Measurements from ENCODE around the gene TBPL1.
"Not testable (repeated sequence)": the region's sequence is repeated elsewhere in the genome, so short reads cannot be mapped to it uniquely, and the experiment has no call there.

Gene TBPL1

DNA sequence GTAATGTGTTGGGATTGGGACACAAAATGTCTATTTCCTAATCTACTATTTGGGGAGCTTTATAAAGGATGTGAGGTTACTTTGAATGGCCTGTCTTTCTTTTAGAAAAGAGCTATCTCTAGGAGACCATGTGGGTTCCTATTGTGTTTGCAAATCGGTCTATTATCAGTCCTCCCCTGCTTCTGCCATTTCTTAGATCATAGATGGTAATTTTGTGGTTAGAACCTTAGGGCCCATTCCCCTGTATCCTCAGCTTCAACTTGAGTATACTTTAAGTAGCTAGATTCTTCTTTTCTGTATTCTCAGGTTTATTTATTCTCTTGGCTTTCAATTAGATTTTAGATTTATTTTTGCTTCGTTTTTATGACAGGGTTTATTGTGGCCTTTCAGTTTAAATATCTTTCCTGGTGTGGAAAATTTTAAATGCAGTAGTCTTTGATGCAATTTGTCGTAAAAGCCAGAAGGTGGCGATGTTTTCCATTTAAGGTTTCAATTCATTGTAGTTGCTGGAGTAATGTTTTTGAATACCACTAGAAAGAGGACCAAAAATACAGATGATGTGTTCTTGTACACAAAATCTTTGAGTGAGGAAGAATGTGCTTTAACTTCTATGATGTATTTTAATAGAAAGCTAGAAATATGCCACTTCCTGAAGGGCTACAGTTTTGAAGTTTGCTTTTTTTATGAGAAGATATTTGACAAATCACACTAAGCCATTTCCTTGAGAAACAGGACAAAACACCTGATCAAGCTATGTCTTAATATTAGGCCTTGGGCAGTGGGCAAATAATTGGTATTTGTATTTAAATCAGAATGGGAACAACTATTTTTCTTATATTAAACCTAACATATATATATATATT is 20.3 kb downstream of the TBPL1 start:
- no peak for TF ChIP-seq OSR1 (CRISPR knock-in tag; IDR thresholded peaks at IDR 0.05)
- TF ChIP-seq ZFP30 (CRISPR knock-in tag; IDR thresholded peaks at IDR 0.05), result peak; percentile 68
- ATAC-seq, result peak; percentile 62; the same call in 1 of the 3 replicates

DNA sequence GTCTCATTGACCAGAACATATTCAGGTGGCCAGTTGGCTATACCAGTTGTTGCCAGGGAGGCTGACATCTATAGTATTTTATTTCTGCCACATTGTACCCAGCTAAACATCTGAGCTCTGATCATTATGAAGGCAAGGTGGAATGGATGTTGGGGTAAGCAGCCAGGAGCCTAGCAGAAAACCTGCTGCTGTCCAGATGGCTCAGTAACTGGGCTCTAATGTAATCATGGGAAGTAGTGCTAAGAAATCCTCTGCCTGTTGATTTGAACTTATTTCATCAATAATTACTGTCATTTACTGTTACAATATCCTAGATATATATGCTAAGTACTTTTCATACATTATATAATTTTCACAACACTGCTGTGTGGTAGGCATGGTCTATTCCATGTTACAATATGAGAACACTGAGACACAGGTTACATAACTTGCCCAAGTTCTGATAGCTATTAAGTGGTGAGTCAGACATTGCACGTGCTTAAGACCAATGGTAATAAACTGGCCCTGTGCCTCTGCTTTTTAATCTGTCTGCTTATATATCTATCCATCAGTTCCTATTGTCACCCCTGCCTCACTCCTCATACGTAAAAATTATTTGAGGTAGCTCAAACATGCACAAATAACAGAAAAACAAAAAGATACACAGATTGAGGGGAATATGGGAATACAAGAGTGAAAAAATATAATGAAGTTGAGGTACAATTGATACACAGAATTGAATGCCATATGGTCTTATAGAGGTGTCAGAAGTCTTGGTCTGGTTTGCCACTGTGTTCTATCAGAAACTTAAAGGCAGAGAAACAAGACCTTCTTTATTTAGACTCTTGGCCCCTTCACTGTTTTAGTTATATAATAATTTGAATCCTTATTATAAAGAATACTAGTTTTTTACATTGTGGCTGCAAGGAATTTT is 25.2 kb downstream of the TBPL1 start:
- TF ChIP-seq TCF4 (CRISPR knock-in tag; IDR thresholded peaks at IDR 0.05; ENCODE audit: borderline replicate concordance), result peak; percentile 69; the same call in 1 of the 2 replicates
- TF ChIP-seq, protein P1, sequence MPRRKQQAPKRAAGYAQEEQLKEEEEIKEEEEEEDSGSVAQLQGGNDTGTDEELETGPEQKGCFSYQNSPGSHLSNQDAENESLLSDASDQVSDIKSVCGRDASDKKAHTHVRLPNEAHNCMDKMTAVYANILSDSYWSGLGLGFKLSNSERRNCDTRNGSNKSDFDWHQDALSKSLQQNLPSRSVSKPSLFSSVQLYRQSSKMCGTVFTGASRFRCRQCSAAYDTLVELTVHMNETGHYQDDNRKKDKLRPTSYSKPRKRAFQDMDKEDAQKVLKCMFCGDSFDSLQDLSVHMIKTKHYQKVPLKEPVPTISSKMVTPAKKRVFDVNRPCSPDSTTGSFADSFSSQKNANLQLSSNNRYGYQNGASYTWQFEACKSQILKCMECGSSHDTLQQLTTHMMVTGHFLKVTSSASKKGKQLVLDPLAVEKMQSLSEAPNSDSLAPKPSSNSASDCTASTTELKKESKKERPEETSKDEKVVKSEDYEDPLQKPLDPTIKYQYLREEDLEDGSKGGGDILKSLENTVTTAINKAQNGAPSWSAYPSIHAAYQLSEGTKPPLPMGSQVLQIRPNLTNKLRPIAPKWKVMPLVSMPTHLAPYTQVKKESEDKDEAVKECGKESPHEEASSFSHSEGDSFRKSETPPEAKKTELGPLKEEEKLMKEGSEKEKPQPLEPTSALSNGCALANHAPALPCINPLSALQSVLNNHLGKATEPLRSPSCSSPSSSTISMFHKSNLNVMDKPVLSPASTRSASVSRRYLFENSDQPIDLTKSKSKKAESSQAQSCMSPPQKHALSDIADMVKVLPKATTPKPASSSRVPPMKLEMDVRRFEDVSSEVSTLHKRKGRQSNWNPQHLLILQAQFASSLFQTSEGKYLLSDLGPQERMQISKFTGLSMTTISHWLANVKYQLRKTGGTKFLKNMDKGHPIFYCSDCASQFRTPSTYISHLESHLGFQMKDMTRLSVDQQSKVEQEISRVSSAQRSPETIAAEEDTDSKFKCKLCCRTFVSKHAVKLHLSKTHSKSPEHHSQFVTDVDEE (CRISPR knock-in tag; IDR thresholded peaks at IDR 0.05), result 0 out of 2 replicates have a peak, but pooled peaks have one; percentile 19
- TF ChIP-seq ISL1 (CRISPR knock-in tag; IDR thresholded peaks at IDR 0.05), result 0 out of 2 replicates have a peak, but pooled peaks have one; percentile 35
- TF ChIP-seq ZFP30 (CRISPR knock-in tag; IDR thresholded peaks at IDR 0.05), result no peak
- TF ChIP-seq ZNF8 (CRISPR knock-in tag; IDR thresholded peaks at IDR 0.05), result no peak
- TF ChIP-seq PPARA (CRISPR knock-in tag; IDR thresholded peaks at IDR 0.05; ENCODE audit: borderline replicate concordance), result no peak
- no peak for TF ChIP-seq SNAI2 (CRISPR knock-in tag; IDR thresholded peaks at IDR 0.05)
- TF ChIP-seq ARNTL (CRISPR knock-in tag; IDR thresholded peaks at IDR 0.05; ENCODE audit: borderline replicate concordance, low read depth), result no peak
- TF ChIP-seq, protein P2, sequence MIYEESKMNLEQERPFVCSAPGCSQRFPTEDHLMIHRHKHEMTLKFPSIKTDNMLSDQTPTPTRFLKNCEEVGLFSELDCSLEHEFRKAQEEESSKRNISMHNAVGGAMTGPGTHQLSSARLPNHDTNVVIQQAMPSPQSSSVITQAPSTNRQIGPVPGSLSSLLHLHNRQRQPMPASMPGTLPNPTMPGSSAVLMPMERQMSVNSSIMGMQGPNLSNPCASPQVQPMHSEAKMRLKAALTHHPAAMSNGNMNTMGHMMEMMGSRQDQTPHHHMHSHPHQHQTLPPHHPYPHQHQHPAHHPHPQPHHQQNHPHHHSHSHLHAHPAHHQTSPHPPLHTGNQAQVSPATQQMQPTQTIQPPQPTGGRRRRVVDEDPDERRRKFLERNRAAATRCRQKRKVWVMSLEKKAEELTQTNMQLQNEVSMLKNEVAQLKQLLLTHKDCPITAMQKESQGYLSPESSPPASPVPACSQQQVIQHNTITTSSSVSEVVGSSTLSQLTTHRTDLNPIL (CRISPR knock-in tag; IDR thresholded peaks at IDR 0.05; ENCODE audit: low read depth), result 0 out of 2 replicates have a peak, but pooled peaks have one; percentile 27
- peak; percentile 91 for ATAC-seq

DNA sequence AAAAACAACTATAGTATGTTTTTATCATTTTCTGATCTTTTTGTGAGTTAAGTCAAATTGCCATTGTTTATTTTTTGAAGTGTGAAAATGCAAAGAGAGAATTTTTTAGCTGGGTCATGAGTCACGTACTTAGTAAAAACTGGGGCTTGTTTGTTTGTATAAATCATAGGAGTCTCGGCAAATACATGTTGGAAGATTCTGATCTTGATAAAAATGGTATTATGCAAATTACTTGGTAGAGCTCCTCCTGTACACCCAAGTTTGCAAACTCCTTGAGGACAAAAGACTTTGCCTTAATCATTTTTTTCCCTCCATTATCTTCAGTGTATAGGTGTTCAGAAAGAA is 25.8 kb downstream of the TBPL1 start:
- ATAC-seq, result no peak
- TF ChIP-seq ZNF565 (CRISPR knock-in tag; conservative IDR thresholded peaks at IDR 0.05; ENCODE audit: low read depth) (no peak), PPARA (CRISPR knock-in tag; IDR thresholded peaks at IDR 0.05; ENCODE audit: borderline replicate concordance) (no peak), BACH2 (CRISPR knock-in tag; IDR thresholded peaks at IDR 0.05; ENCODE audit: borderline replicate concordance) (no peak), ZFP3 (CRISPR knock-in tag; IDR thresholded peaks at IDR 0.05) (no peak), CSDC2 (CRISPR knock-in tag; IDR thresholded peaks at IDR 0.05) (no peak), TOX (CRISPR knock-in tag; IDR thresholded peaks at IDR 0.05; ENCODE audit: borderline replicate concordance) (no peak), ESRRG (CRISPR knock-in tag; IDR thresholded peaks at IDR 0.05) (no peak), ARNTL (CRISPR knock-in tag; IDR thresholded peaks at IDR 0.05; ENCODE audit: borderline replicate concordance, low read depth) (no peak), ZNF70 (CRISPR knock-in tag; IDR thresholded peaks at IDR 0.05) (no peak), ZNF8 (CRISPR knock-in tag; IDR thresholded peaks at IDR 0.05) (no peak), ZC3H10 (CRISPR knock-in tag; IDR thresholded peaks at IDR 0.05) (no peak), TCF4 (CRISPR knock-in tag; IDR thresholded peaks at IDR 0.05; ENCODE audit: borderline replicate concordance) (no peak), RARB (CRISPR knock-in tag; IDR thresholded peaks at IDR 0.05) (no peak), OSR1 (CRISPR knock-in tag; IDR thresholded peaks at IDR 0.05) (no peak)
- TF ChIP-seq, protein P1 (CRISPR knock-in tag; IDR thresholded peaks at IDR 0.05), result no peak
- TF ChIP-seq, protein P2 (CRISPR knock-in tag; IDR thresholded peaks at IDR 0.05; ENCODE audit: low read depth), result no peak
- TF ChIP-seq, protein P3, sequence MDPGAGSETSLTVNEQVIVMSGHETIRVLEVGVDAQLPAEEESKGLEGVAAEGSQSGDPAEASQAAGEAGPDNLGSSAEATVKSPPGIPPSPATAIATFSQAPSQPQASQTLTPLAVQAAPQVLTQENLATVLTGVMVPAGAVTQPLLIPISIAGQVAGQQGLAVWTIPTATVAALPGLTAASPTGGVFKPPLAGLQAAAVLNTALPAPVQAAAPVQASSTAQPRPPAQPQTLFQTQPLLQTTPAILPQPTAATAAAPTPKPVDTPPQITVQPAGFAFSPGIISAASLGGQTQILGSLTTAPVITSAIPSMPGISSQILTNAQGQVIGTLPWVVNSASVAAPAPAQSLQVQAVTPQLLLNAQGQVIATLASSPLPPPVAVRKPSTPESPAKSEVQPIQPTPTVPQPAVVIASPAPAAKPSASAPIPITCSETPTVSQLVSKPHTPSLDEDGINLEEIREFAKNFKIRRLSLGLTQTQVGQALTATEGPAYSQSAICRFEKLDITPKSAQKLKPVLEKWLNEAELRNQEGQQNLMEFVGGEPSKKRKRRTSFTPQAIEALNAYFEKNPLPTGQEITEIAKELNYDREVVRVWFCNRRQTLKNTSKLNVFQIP (CRISPR knock-in tag; IDR thresholded peaks at IDR 0.05; ENCODE audit: borderline replicate concordance, low read depth), result no peak

DNA sequence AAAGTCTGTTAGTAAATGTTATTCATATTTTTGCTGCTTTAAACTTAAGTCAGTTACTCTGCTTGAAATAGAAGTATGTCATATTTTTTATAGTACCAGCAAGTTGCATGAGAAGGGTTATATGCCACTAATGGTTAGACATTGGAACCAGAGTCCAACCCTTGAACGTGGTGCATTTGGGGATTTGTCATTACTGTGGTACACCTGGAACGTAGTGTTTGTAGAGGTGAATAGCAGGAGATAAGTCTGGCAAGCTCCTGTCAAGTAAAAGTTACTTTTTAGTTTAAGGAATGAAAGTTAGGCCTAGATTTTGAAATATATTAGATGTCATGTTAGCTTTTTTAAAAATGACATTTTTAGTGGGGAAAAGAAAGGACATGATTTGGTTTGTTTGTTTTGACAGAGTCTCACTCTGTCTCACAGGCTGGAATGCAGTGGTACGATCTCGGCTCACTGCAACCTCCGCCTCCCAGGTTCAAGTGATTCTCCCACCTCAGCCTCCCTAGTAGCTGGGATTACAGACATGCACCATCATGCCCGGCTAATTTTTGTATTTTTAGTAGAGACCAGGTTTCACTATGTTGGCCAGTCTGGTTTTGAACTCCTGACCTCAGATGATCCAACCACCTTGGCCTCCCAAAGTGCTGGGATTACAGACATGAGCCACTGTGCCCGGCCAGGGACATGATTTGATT is 26.4 kb downstream of the TBPL1 start:
- ATAC-seq, result not testable (repeated sequence)
